Suprapubic skin (tissue), 4 donors: ENCODE measurements around the gene COL17A1. TPM values are rescaled to one million over a fixed set of nuclear protein-coding genes. Genes with fewer than 3 reads are reported as not detected.

Source experiments
- DNase-seq, 2 donors: peaks; one replicate each; pipeline ENCODE4 v3.0.0-alpha.2; 2019; ENCODE audit warnings: low spot score in 2 of 2
- H3K27ac ChIP-seq: fragments of 200-600 bp; sonication (generic); one replicate; pipeline ENCODE4 v1.5.1; 2019
- H3K27me3 ChIP-seq: fragments of 200-600 bp; sonication (generic); one replicate; pipeline ENCODE4 v1.5.1; 2019
- H3K36me3 ChIP-seq: fragments of 200-600 bp; sonication (generic); one replicate; pipeline ENCODE4 v1.5.1; 2019
- H3K4me1 ChIP-seq: fragments of 200-600 bp; sonication (generic); one replicate; pipeline ENCODE4 v1.5.1; 2019
- H3K4me3 ChIP-seq: fragments of 200-600 bp; sonication (generic); one replicate; pipeline ENCODE4 v1.5.1; 2019; ENCODE audit warnings: mild to moderate bottlenecking
- H3K9me3 ChIP-seq: fragments of 200-600 bp; sonication (generic); one replicate; pipeline ENCODE4 v1.5.1; 2019
- EP300 ChIP-seq: sonication (generic); formaldehyde crosslinking; IDR thresholded peaks from one replicate; pipeline ENCODE4 v1.6.1; 2017; ENCODE audit warnings: antibody characterized with exemption
- POLR2A ChIP-seq, 2 donors: fragments of 450-650 bp; IDR thresholded peaks; one replicate each; pipeline ENCODE4 v1.6.1; 2017; ENCODE audit warnings: antibody characterized with exemption in 2 of 2, mild to moderate bottlenecking in 2 of 2, moderate library complexity in 2 of 2
- POLR2AphosphoS5 ChIP-seq, 3 donors: sonication (generic); formaldehyde crosslinking; IDR thresholded peaks; one replicate each; pipeline ENCODE4 v1.6.1; 2017; ENCODE audit warnings: antibody characterized with exemption in 3 of 3
- WGBS: methylation state at CpG from one replicate; pipeline ENCODE4 v1.1.5; 2018; 5-methylcytosine and 5-hydroxymethylcytosine counted together
- total RNA-seq, 4 donors: library from RNA; depleted of rRNA; stranded (reverse); fragments of >200 nt; gene quantifications; one replicate each; pipeline ENCODE4 v1.1.0, GENCODE V29; 2016
- TF ChIP-seq, protein P1 (sequence below), 2 donors: fragments of 200-600 bp in 1 of 2; fragments of 450-650 bp in 1 of 2; sonication (generic) in 1 of 2; IDR thresholded peaks; one replicate each; pipeline ENCODE4 v1.5.1; 2016 to 2019; ENCODE audit warnings: antibody characterized with exemption in 2 of 2, mild to moderate bottlenecking in 1 of 2, moderate library complexity in 1 of 2

COL17A1 gene
- 1,000 to 10,000 TPM in 3 of 4 donors, 100 to 1,000 TPM in 1; 926 to 1,768 (median 1,374) TPM for total RNA-seq

- Histone ChIP-seq H3K4me1 (peaks cover 15% of the 10 kb centered on the region), H3K4me3 (peak within 1 kb of the TSS; percentile 39), H3K27me3 (no peaks in the 10 kb centered on the region), H3K9me3 (no peaks in the 10 kb centered on the region), H3K27ac (peak within 1 kb of the TSS; percentile 76), H3K36me3 (no peaks in the 10 kb centered on the region)
- TF ChIP-seq EP300 (no peak), POLR2A (IDR thresholded peaks at IDR 0.05) (no peak), POLR2AphosphoS5 (IDR thresholded peaks at IDR 0.05) (no peak)
- TF ChIP-seq, protein P1, sequence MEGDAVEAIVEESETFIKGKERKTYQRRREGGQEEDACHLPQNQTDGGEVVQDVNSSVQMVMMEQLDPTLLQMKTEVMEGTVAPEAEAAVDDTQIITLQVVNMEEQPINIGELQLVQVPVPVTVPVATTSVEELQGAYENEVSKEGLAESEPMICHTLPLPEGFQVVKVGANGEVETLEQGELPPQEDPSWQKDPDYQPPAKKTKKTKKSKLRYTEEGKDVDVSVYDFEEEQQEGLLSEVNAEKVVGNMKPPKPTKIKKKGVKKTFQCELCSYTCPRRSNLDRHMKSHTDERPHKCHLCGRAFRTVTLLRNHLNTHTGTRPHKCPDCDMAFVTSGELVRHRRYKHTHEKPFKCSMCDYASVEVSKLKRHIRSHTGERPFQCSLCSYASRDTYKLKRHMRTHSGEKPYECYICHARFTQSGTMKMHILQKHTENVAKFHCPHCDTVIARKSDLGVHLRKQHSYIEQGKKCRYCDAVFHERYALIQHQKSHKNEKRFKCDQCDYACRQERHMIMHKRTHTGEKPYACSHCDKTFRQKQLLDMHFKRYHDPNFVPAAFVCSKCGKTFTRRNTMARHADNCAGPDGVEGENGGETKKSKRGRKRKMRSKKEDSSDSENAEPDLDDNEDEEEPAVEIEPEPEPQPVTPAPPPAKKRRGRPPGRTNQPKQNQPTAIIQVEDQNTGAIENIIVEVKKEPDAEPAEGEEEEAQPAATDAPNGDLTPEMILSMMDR (IDR thresholded peaks at IDR 0.05), result no peak
- no peak for DNase-seq
- 55% methylated on average over 3 of the region's 3 CpGs for WGBS
Measured at GRCh38 chr10:104085801-104086400, at the start of gene COL17A1. COL17A1 (minus strand) TSS chr10:104085880; CDS start chr10:104080673, 5,207 bp downstream.

DNA sequence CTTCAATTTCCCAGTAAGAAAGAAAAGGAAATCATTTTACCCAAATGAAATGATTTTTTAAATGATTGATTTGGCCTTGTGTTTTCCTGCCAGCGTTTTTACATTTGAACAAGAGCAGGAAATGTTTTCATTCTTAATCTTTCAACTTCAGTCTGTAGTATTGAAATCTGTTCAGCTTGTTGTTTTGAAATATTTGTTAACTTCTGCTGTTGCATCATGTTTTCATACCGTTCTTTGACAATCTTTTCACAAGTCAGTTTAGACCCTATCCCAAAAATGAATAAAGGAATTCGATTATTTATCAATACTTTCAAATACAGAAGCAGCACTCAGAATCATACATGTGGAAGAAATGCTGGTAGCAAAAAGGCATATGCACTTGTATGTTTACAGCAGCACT lies 44.4 kb upstream of the COL17A1 start:
- WGBS, result 63% methylated on average over 3 of the region's 3 CpGs
- H3K4me3 ChIP-seq, result no peak overlapping the region
- H3K9me3 ChIP-seq, result no peaks in the 10 kb centered on the region
- DNase-seq, result no peak
- H3K27ac ChIP-seq, result no peak overlapping the region
- TF ChIP-seq EP300 (no peak), POLR2A (IDR thresholded peaks at IDR 0.05) (no peak), POLR2AphosphoS5 (IDR thresholded peaks at IDR 0.05) (no peak)
- TF ChIP-seq, protein P1 (IDR thresholded peaks at IDR 0.05), result no peak
- no peaks in the 10 kb centered on the region for H3K36me3 ChIP-seq
- H3K27me3 ChIP-seq, result no peaks in the 10 kb centered on the region
- H3K4me1 ChIP-seq, result no peaks in the 10 kb centered on the region

DNA sequence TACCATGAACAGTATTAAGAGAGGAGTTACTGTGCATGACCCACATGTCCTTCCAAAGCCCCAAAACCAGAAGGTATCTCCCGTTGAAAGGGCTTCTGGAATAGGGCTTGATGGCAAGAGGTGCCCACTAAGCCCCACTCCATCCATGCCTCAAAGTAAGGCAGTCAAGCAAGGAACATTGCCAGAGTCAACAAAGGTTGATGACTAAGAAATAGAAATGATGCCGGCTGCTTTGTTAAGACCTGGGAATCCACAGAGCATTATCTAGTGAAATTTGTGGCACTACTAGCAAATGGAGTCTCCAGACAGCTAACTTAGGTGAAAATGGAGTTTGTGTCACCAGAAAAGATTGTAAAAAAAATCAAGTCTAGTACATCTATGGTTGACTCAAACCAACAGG lies 42.5 kb upstream of the COL17A1 start:
- Histone ChIP-seq H3K27me3 (no peaks in the 10 kb centered on the region), H3K9me3 (no peaks in the 10 kb centered on the region), H3K27ac (no peak overlapping the region), H3K4me1 (peaks cover 6% of the 10 kb centered on the region), H3K4me3 (no peak overlapping the region), H3K36me3 (no peaks in the 10 kb centered on the region)
- WGBS, result 84% methylated on average over 2 of the region's 2 CpGs
- DNase-seq, result no peak
- TF ChIP-seq EP300 (no peak), POLR2AphosphoS5 (IDR thresholded peaks at IDR 0.05) (no peak), POLR2A (IDR thresholded peaks at IDR 0.05) (no peak)
- TF ChIP-seq, protein P1 (IDR thresholded peaks at IDR 0.05), result no peak

GRCh38 chr10:104127411-104127810 lies 41.7 kb upstream of the COL17A1 start:
- no peaks in the 10 kb centered on the region for H3K27me3 ChIP-seq
- H3K4me1 ChIP-seq, result peaks cover 12% of the 10 kb centered on the region
- WGBS, result 83% methylated on average over 2 of the region's 2 CpGs
- no peak overlapping the region for H3K27ac ChIP-seq
- H3K4me3 ChIP-seq, result no peak overlapping the region
- DNase-seq, result no peak
- no peaks in the 10 kb centered on the region for H3K9me3 ChIP-seq
- TF ChIP-seq, protein P1 (IDR thresholded peaks at IDR 0.05), result no peak
- TF ChIP-seq POLR2AphosphoS5 (IDR thresholded peaks at IDR 0.05), result no peak
- no peak for TF ChIP-seq EP300
- TF ChIP-seq POLR2A (IDR thresholded peaks at IDR 0.05), result no peak
- H3K36me3 ChIP-seq, result no peaks in the 10 kb centered on the region

- no peak overlapping the region for H3K27ac ChIP-seq
- no peaks in the 10 kb centered on the region for H3K9me3 ChIP-seq
- H3K36me3 ChIP-seq, result no peaks in the 10 kb centered on the region
- H3K4me3 ChIP-seq, result no peak overlapping the region
- WGBS, result 52% methylated on average over 1 of the region's 1 CpG
- no peaks in the 10 kb centered on the region for H3K27me3 ChIP-seq
- TF ChIP-seq EP300 (no peak), POLR2AphosphoS5 (IDR thresholded peaks at IDR 0.05) (no peak), POLR2A (IDR thresholded peaks at IDR 0.05) (no peak)
- TF ChIP-seq, protein P1 (IDR thresholded peaks at IDR 0.05), result no peak
- H3K4me1 ChIP-seq, result peaks cover 29% of the 10 kb centered on the region
- DNase-seq, result no peak
Measured at GRCh38 chr10:104123397-104123796, 37.7 kb upstream of the COL17A1 start.
